DND-41 (cell line): ENCODE data around the gene RNF157.

Experiments used
- CTCF ChIP-seq: IDR thresholded peaks from 2 replicates; pipeline ENCODE4 v1.5.1; 2012; ENCODE audit warnings: borderline replicate concordance, low read length, moderate library complexity, mild to moderate bottlenecking; ENCODE audit not compliant: poor library complexity, severe bottlenecking; ENCODE audit errors: extremely low read depth
- EZH2 ChIP-seq: IDR thresholded peaks from 3 replicates; pipeline ENCODE4 v1.6.1; 2012; ENCODE audit warnings: borderline replicate concordance, low read depth, mild to moderate bottlenecking, moderate library complexity, low read length, inconsistent platforms; ENCODE audit not compliant: severe bottlenecking

GRCh38 chr17:76253841-76254240, 13.5 kb upstream of the RNF157 start:
- TF ChIP-seq CTCF = no peak
- no peak for TF ChIP-seq EZH2
